ENCODE data around the gene COL15A1.

Gene COL15A1

GRCh38 chr9:99107421-99107820, 163.7 kb downstream of the COL15A1 start:
- TF ChIP-seq ZFX (IDR thresholded peaks at IDR 0.05; ENCODE audit: borderline replicate concordance) = no peak
- TF ChIP-seq CTCF (IDR thresholded peaks at IDR 0.05) = no peak
- no peak overlapping the region for H3K27ac ChIP-seq

- TF ChIP-seq ZFX (IDR thresholded peaks at IDR 0.05; ENCODE audit: borderline replicate concordance) (no peak), CTCF (IDR thresholded peaks at IDR 0.05) (no peak)
- H3K27ac ChIP-seq = no peak overlapping the region
Observed at GRCh38 chr9:99108131-99108530, 164.4 kb downstream of the COL15A1 start.

GRCh38 chr9:99109522-99109921, 165.8 kb downstream of the COL15A1 start:
- TF ChIP-seq ZFX (IDR thresholded peaks at IDR 0.05; ENCODE audit: borderline replicate concordance) (no peak), CTCF (IDR thresholded peaks at IDR 0.05) (no peak)
- H3K27ac ChIP-seq = no peak overlapping the region

- no peak overlapping the region for H3K27ac ChIP-seq
- TF ChIP-seq CTCF (IDR thresholded peaks at IDR 0.05) (no peak), ZFX (IDR thresholded peaks at IDR 0.05; ENCODE audit: borderline replicate concordance) (no peak)
Observed at GRCh38 chr9:99112750-99113413, 169.2 kb downstream of the COL15A1 start.

GRCh38 chr9:99113414-99114048, 169.8 kb downstream of the COL15A1 start:
- no peak overlapping the region for H3K27ac ChIP-seq
- TF ChIP-seq CTCF (IDR thresholded peaks at IDR 0.05) (no peak), ZFX (IDR thresholded peaks at IDR 0.05; ENCODE audit: borderline replicate concordance) (no peak)

GRCh38 chr9:99114049-99114440, 170.3 kb downstream of the COL15A1 start:
- TF ChIP-seq ZFX (IDR thresholded peaks at IDR 0.05; ENCODE audit: borderline replicate concordance) (no peak), CTCF (IDR thresholded peaks at IDR 0.05) (no peak)
- H3K27ac ChIP-seq = no peak overlapping the region

GRCh38 chr9:99114846-99115500, 171.3 kb downstream of the COL15A1 start:
- TF ChIP-seq CTCF (IDR thresholded peaks at IDR 0.05) = no peak
- no peak for TF ChIP-seq ZFX (IDR thresholded peaks at IDR 0.05; ENCODE audit: borderline replicate concordance)
- H3K27ac ChIP-seq = no peak overlapping the region
